Measurements from ENCODE around the gene GAGE10. TPM values are rescaled to one million over a fixed set of nuclear protein-coding genes. Genes with fewer than 3 reads are reported as not detected.

Gene GAGE10
- total RNA-seq, 1 donor from 2014 or later: not detected

DNA sequence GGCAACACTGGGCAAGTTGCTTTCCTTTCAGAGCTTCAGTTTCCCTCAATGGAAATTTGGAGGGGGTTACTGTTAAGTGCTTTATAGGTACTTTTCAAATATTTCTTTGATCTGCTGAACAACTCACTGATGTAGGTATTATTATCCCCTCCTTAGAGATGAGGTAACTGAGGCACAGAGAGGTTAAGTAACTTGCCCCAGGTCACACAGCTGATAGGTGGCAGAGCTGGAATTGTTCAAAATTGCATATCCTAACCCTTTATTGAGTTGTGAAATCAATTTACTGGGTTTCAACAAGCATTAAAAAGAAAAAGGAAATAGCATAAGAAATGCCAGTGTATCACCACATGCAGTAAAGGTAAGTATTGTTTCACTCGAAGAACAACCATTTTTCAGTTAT lies 27.2 kb upstream of the GAGE10 start:
- Mint-ChIP-seq H3K36me3 (ENCODE audit: unreplicated experiment) (no peaks in the 10 kb centered on the region), H3K9me3 (ENCODE audit: unreplicated experiment) (peaks cover 2% of the 10 kb centered on the region), H3K27me3 (ENCODE audit: unreplicated experiment) (peaks cover 3% of the 10 kb centered on the region), H3K27ac (ENCODE audit: unreplicated experiment) (no peak overlapping the region), H3K4me1 (ENCODE audit: low read depth, unreplicated experiment) (peaks cover 8% of the 10 kb centered on the region), H3K4me3 (ENCODE audit: unreplicated experiment) (no peak overlapping the region)
- DNase-seq: no peak
- TF ChIP-seq, protein P1, sequence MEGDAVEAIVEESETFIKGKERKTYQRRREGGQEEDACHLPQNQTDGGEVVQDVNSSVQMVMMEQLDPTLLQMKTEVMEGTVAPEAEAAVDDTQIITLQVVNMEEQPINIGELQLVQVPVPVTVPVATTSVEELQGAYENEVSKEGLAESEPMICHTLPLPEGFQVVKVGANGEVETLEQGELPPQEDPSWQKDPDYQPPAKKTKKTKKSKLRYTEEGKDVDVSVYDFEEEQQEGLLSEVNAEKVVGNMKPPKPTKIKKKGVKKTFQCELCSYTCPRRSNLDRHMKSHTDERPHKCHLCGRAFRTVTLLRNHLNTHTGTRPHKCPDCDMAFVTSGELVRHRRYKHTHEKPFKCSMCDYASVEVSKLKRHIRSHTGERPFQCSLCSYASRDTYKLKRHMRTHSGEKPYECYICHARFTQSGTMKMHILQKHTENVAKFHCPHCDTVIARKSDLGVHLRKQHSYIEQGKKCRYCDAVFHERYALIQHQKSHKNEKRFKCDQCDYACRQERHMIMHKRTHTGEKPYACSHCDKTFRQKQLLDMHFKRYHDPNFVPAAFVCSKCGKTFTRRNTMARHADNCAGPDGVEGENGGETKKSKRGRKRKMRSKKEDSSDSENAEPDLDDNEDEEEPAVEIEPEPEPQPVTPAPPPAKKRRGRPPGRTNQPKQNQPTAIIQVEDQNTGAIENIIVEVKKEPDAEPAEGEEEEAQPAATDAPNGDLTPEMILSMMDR (IDR thresholded peaks at IDR 0.05; ENCODE audit: partially characterized antibody, unreplicated experiment): no peak

DNA sequence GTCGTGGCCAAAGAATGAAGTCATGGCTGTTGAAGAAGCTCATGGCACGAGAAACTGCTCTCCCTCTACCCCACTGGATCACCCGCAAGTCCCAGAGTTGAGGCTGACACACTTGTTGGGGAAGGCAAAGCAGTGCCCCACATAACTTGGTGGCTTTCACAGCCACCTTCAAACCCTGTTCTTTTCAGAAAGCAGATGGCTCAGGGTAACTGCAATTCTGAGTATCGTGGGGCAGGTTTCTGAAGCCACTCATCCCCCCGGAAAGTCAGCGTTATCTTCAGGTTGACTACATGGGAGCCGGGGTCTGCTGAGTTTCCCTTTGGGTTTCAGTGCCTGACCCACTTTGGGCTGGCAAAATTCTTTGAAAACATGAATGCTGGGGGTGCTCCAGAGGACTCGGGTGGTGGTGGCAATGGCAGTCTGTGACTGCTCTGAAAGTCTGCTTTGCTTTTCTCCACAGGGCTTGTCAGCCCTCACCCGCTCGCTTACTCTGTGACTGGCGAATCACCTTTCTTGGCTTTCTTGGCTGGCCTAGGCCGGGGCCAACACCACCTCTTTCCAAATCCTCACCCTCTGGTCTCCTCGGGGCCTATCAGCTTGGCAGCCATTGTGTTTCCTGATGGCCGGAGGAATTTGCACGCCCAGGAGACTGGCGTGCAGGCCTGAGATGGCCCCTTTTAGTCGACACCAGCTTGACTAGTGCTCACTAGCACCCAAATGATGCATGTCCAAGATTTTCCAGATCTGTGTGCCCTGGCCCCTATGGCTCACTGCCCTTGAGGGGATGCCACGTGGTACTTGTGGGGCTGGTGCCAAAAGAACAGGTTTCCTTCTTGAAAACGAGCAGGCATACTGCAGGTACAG lies 26.5 kb upstream of the GAGE10 start:
- Mint-ChIP-seq H3K36me3 (ENCODE audit: unreplicated experiment) (no peaks in the 10 kb centered on the region), H3K27ac (ENCODE audit: unreplicated experiment) (no peak overlapping the region), H3K27me3 (ENCODE audit: unreplicated experiment) (no peaks in the 10 kb centered on the region), H3K4me1 (ENCODE audit: low read depth, unreplicated experiment) (peaks cover 6% of the 10 kb centered on the region), H3K4me3 (ENCODE audit: unreplicated experiment) (no peak overlapping the region), H3K9me3 (ENCODE audit: unreplicated experiment) (peaks cover 2% of the 10 kb centered on the region)
- no peak for DNase-seq
- TF ChIP-seq, protein P1 (IDR thresholded peaks at IDR 0.05; ENCODE audit: partially characterized antibody, unreplicated experiment): no peak

DNA sequence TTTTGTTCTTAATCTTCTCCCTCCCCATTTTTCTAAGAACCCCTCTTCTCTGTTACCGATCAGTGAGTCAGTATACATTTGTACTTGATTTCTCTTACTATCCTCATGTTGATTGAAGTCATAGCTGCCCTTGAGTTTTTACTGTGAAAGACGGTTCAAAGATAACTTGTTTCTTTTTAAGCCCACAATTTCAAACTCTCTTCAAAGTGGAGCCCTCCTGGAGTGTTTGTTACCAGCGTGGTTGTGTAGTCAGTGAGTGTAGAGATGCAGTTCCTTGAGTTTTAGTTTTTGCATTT lies 26.0 kb upstream of the GAGE10 start:
- TF ChIP-seq, protein P1 (IDR thresholded peaks at IDR 0.05; ENCODE audit: partially characterized antibody, unreplicated experiment): no peak
- Mint-ChIP-seq H3K9me3 (ENCODE audit: unreplicated experiment) (peaks cover 2% of the 10 kb centered on the region), H3K27me3 (ENCODE audit: unreplicated experiment) (peaks cover under 1% of the 10 kb centered on the region), H3K27ac (ENCODE audit: unreplicated experiment) (no peak overlapping the region), H3K36me3 (ENCODE audit: unreplicated experiment) (no peaks in the 10 kb centered on the region), H3K4me3 (ENCODE audit: unreplicated experiment) (no peak overlapping the region), H3K4me1 (ENCODE audit: low read depth, unreplicated experiment) (peaks cover 12% of the 10 kb centered on the region)
- DNase-seq: no peak

DNA sequence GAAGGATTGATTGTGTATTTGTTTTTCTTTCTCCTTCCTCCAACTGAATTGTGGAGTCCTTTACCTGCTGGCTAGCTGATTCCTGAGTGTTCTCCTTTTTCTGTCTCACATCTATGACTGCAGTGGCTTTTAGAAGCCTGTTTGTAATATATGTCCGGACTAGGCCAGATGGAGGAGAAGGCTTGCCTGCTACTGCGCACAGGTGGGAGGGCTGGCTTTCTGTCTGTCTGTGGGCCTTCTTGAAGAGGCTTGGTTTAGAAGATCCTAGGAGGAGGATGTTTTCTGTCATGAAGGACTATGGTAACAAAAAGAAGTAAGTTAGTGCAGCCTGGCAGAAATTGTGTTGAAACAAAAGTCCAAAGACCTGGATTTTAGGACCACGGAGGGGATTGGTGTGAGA lies 25.4 kb upstream of the GAGE10 start:
- no peak overlapping the region for H3K27ac Mint-ChIP-seq (ENCODE audit: unreplicated experiment)
- TF ChIP-seq, protein P1 (IDR thresholded peaks at IDR 0.05; ENCODE audit: partially characterized antibody, unreplicated experiment): no peak
- H3K36me3 Mint-ChIP-seq (ENCODE audit: unreplicated experiment): no peaks in the 10 kb centered on the region
- no peak for DNase-seq
- H3K27me3 Mint-ChIP-seq (ENCODE audit: unreplicated experiment): peaks cover 2% of the 10 kb centered on the region
- H3K4me3 Mint-ChIP-seq (ENCODE audit: unreplicated experiment): no peak overlapping the region
- H3K4me1 Mint-ChIP-seq (ENCODE audit: low read depth, unreplicated experiment): peaks cover 12% of the 10 kb centered on the region
- peaks cover 2% of the 10 kb centered on the region for H3K9me3 Mint-ChIP-seq (ENCODE audit: unreplicated experiment)

DNA sequence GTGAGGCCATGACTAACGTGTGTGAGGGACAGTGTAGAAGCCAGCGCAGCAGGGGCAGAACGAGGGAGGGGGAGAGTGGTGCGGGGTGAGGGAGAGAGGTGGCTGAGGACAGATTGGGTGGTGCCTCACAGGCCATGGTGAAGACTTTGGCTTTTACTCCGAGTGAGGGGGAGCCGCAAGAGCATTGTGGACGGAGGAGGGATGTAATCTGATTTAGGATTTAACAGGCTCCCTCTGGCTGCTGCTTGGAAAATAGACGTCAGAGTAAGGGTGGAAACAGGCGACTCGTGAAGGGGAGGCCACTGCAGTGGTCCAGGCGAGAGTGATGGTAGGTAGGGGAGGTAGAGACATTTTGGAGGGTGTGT lies 20.8 kb upstream of the GAGE10 start:
- no peaks in the 10 kb centered on the region for H3K9me3 Mint-ChIP-seq (ENCODE audit: unreplicated experiment)
- H3K4me3 Mint-ChIP-seq (ENCODE audit: unreplicated experiment): no peak overlapping the region
- DNase-seq: no peak
- peaks cover 2% of the 10 kb centered on the region for H3K27me3 Mint-ChIP-seq (ENCODE audit: unreplicated experiment)
- H3K27ac Mint-ChIP-seq (ENCODE audit: unreplicated experiment): no peak overlapping the region
- TF ChIP-seq, protein P1 (IDR thresholded peaks at IDR 0.05; ENCODE audit: partially characterized antibody, unreplicated experiment): no peak
- H3K36me3 Mint-ChIP-seq (ENCODE audit: unreplicated experiment): no peaks in the 10 kb centered on the region
- peaks cover 7% of the 10 kb centered on the region for H3K4me1 Mint-ChIP-seq (ENCODE audit: low read depth, unreplicated experiment)

Measured in glutamatergic neuron (in vitro differentiated cells).